HG02759 (cell line): ENCODE data around the gene PDGFA.

Experiments used
- ATAC-seq: cut with Tn5 transposase; IDR thresholded peaks from one replicate; pipeline ENCODE4 v1.9.1; 2021; ENCODE audit warnings: mild to moderate bottlenecking, moderate library complexity; ENCODE audit not compliant: unreplicated experiment

The PDGFA gene

GRCh38 chr7:517774-518629 is 1.6 kb downstream of the PDGFA start:
- ATAC-seq = no peak

DNA sequence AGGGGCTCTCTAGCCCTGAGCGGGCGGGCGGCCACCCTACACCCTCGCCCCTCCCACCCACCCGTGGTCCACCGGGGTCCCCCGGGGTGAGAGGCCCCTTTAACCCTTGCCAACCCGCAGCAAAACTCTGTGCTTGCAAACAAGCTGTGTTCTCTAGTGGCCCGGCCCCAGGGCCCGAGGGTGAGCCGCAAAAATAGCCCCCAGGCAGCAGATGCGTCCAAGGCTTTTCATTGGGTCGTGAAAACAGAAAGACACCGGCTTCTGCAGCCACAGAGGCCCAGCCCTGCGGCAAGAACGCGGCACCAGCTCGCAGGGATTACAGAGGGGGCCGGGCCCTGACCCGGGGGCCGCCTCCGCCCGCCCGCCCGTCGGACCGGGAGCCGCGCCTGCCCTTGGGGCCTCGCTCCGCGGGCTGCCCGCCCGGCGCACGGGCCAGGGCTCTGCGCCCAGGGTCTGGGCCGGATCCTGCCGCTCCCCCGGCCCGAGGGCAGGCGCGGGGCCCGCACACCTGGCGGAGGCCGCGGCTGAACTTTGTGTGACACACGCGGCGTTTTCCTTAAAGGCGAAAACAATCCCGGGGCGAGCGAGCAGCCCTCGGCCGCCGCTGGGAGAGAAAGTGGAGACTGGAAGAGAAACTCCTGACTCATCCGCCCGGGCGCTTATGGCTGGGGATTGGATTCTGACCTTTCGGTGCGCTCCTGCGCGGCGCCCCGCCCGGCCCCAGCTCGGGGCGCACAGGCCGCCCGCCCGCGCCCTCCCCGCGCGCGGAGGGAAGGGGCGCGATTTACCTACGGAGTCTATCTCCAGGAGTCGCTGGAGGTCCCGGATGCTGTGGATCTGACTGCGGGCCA is 2.8 kb downstream of the PDGFA start:
- no peak for ATAC-seq

GRCh38 chr7:516216-516605 is 3.4 kb downstream of the PDGFA start:
- no peak for ATAC-seq

- ATAC-seq = no peak
Measured at GRCh38 chr7:515628-516027, 4.0 kb downstream of the PDGFA start.

DNA sequence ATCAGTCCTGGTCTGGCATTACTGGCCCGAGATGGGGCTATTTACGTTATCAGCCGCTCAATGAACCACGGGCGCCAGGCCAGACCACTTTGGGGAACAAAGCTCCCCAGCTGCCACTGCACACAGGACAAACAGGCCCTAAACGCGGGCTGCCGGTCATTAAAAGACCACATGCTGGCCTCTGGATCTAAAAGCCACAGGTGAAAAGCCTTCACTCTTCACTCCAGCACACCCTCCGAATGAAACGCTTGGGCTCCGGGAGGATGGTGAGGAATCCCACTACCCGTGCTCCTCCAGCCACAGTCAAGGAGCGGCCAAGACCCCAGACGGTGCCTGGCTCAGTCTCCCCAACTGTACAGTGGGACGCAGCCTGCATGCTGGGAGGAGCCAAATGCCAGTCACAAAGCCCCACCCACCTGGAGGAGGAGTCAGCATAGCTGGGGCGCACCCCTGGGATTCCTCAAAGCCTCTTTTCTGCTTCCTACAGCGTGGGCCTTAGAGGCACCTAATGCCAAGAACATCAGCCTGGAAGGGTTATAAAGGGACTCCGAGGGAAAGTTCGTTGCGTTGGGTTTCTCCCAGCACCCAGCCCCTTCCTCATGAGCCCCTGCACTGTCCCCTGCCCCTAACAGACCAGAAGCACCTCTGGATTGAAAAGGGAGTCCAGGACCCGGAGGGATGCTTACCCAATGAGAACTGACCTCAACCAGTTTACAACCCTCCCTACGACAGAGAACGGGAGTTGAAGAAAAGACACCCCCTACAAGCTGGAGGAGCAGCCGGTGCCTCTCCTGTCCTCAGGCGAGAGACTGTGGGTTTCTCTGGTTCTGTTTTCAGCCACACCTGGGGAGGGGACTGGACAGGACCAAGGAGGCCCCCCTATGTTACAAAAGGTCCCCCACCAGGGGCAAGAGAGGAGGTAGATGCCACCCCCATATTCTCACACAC is 4.7 kb downstream of the PDGFA start:
- no peak for ATAC-seq

GRCh38 chr7:514242-514641 is 5.4 kb downstream of the PDGFA start:
- no peak for ATAC-seq

GRCh38 chr7:513521-514166 is 6.0 kb downstream of the PDGFA start:
- ATAC-seq = no peak

GRCh38 chr7:512541-513311 is 6.9 kb downstream of the PDGFA start:
- ATAC-seq = no peak

- ATAC-seq = no peak
Measured at GRCh38 chr7:512146-512510, 7.5 kb downstream of the PDGFA start.

DNA sequence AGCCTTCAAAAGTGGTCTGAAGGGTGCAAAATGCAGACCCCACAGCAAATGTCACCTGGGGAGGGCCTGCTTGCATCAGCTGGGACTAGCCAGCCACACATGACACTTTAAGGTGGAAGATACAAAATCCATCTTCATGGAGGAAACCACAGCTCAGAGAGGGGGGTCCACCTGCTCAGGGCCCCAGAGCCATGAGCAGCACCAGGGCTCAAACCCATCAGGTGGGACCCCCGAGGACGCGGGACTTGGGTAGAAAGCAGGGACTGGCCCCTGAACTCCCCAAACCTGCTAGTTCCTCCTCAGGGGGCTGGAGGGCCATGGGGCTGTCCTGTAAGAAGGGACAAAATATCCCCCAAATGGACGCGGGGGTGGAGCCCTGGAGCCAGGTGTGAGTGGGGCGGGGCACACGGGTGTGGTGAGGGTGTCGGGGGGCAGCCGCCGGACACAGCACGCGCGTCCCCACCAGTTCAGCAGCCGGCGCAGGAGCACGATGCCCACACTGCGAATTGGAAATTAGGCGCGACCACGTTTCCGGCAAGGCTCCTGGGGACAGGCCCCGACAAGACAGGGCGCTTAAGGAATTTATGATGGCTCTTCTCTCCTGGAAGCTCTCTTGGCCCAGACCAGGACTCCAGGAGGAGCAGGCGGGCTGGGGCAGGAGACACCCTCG is 8.0 kb downstream of the PDGFA start:
- ATAC-seq = no peak

- no peak for ATAC-seq
Measured at GRCh38 chr7:510782-511281, 8.8 kb downstream of the PDGFA start.

GRCh38 chr7:510131-510481 is 9.5 kb downstream of the PDGFA start:
- no peak for ATAC-seq

DNA sequence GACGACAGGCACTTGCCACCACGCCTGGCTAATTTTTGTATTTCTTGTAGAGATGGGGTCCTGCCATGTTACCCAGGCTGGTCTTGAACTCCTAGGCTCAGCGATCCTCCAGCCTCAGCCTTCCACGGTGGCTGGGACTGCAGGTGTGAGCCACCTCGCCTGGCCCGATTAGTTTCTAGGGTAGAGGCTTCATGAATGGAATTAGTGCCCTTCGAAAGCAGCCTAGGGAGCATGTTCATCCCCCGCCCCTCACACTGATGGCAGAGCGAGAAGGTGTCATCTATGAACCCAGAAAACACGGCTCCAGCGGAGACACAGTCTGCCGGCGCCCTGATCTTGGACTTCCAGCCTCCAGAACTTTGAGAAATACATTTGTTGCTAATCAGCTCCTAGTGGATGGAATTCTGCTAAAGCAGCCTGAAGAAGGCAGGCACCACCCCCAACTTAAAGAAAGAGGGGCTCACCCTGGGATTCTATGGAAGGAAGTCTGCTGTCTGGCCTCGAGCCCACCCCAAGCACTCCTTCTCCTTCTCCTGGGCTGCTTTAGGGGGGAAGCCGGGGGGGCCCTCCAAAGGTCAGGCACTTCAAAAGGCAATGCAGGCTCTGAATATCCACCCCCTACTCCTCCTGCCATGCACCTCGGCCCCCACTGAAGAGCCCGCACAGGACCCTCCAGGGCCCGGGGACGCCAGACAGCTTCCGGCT is 10.1 kb downstream of the PDGFA start:
- no peak for ATAC-seq

DNA sequence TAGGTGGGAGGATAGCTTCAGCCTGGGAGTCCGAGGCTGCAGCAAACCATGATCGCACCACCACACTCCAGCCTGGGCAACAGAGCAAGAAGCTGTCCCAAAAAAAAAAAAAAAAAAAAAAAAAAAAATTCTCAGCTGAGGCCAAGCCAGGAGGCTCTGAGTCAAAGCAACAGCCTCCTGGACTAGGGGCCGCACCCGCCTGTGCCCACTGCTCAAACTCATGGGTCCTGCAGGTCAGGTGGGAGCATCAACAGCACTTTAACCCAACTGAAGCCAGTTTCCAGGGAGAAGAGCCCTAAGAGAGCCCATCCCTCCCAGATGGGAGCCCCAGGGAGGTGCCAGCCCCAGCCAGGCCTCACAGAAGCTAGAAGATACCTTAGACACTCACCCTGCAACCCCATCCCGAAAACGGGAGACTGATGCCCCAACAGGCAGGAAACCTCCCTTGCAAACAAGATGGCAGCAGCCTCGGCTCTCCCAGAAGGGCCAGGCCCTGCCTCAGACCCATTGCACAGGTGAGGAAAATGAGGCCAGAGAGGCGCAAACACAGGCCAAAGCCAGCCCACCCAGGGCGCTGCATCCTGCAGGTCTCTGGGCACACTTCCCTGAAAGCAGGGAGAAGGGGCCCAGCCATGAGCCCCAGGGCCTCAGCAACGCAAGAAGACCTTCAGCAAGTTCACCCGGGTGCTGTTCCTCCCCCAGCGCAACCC is 11.0 kb downstream of the PDGFA start:
- no peak for ATAC-seq

DNA sequence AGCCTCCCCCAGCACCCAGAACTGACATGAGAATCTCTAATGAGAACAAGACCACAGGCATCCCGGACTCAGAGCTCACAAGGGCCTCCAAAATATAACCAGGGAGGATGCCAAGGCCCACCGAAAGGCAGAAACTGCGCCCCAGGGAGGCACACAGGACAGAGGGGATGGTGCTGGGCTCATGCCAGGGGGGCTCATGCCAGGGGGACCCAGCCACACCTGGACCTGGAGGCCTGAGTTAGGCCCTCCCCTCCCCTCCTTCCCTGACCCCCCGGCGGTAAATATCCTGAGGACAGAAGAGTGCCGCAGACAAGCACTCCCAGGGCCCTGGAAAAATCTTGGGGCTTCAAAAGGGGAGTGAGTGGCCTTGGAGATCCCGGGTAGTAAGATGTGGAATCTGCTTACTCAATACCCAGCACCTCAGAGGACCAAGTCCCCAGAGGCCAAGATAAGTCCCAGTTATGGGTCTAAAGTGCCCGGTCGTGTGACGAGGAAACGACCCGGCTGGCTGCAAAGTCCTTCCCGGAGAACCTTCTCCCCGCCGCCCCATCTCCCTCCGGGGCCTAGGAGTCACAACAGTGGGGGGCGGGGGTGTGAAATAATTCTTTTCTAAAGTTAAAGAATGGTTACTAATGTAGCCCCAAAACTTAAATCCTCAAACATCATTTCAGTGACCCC is 11.9 kb downstream of the PDGFA start:
- ATAC-seq = no peak

DNA sequence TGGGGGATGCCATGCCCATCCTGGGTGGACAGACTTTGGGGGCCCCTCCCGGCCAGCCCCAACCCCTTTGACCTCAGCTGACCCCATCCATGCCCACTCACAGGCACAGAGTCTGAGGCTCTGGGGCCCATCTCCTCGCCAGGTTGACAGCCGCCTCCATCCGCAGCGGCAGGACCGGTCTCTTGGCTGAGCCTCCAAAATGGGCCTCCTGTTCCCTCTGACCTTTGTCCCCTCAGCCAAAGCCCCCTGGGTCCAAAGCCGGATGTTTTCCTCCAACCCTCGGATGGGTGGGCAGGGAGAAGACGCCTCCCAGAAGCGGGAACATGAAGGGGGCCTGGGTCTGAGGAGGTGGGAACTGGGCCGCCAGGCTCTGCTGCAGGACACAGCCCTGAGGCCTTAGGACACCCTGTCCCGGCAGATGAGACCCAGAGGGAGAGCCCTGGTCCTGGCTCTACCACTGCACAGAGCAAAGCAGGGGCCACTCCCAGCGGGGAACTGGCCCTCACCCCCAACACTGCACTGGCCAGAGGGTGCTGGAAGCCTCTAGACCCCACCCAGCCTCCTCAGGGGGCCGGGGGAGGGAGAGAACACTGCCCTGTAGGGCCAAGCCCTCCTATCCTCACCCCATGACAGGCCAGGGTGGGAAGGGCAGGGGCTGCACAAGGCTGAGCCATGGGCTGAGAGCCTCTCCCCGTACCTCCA is 12.6 kb downstream of the PDGFA start:
- ATAC-seq = no peak

DNA sequence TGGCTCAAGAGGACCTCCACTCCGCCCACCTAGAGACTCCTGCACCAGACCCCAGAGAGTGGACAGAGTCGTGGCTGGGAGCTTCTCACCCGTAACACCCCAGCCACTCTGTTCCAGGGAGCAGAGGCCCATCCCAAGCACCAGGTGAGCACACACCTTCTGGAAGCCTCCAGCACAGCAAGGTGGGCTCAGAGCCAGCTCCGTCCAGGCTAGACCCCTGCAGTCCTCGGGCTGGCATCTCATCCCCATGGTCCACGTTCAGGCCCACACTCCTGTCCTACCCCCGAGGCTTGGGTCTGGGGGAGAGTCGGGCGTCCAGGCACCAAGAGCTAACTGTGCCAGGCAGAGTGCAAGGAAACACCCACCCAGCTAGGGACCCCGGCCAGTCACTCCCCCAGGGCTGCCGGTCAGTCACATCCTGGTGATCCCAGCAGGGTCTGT is 13.2 kb downstream of the PDGFA start:
- ATAC-seq = no peak
